Urinary bladder (tissue), 4 donors: ENCODE measurements around the gene PTDSS2. TPM values are rescaled to one million over a fixed set of nuclear protein-coding genes. Genes with fewer than 3 reads are reported as not detected.

Source experiments
- DNase-seq: peaks from one replicate; pipeline ENCODE4 v3.0.0-alpha.2; 2015; ENCODE audit errors: extremely low spot score
- H3K27ac ChIP-seq: one replicate; pipeline ENCODE4 v1.5.1; 2013; ENCODE audit warnings: low read depth, mild to moderate bottlenecking, moderate library complexity
- H3K36me3 ChIP-seq: one replicate; pipeline ENCODE4 v1.6.1; 2013; ENCODE audit warnings: mild to moderate bottlenecking, moderate library complexity; ENCODE audit not compliant: insufficient read depth
- H3K4me1 ChIP-seq: one replicate; pipeline ENCODE4 v1.6.1; 2013; ENCODE audit warnings: mild to moderate bottlenecking, moderate library complexity; ENCODE audit not compliant: insufficient read depth
- H3K4me3 ChIP-seq: one replicate; pipeline ENCODE4 v1.5.1; 2013; ENCODE audit warnings: low read depth, low read length
- WGBS: extraction: QIAGEN DNeasy Blood & Tissue Kit; methylation state at CpG from one replicate; pipeline ENCODE4 v1.1.7; 2013; 5-methylcytosine and 5-hydroxymethylcytosine counted together
- polyA plus RNA-seq: library from polyadenylated mRNA; stranded (reverse); fragments of 200-250 nt; gene quantifications from one replicate; pipeline ENCODE4 v1.2.3, GENCODE V29; 2013
- total RNA-seq: library from RNA; depleted of rRNA; stranded (reverse); fragments of >200 nt; gene quantifications from one replicate; pipeline ENCODE4 v1.2.3, GENCODE V29; 2014
- donor health status: healthy with polysubstance abuse.
- donor health status: healthy.

The PTDSS2 gene
- total and polyA plus RNA-seq, 2 donors, result 13.5 to 27.0 TPM

GRCh38 chr11:454801-455565 lies 4.9 kb downstream of the PTDSS2 start:
- Histone ChIP-seq H3K4me3 (no peak overlapping the region), H3K27ac (no peak overlapping the region), H3K36me3 (no peaks in the 10 kb centered on the region), H3K4me1 (no peaks in the 10 kb centered on the region)
- 65% methylated on average over 14 of the region's 14 CpGs for WGBS
- no peak for DNase-seq

GRCh38 chr11:455566-456147 lies 5.6 kb downstream of the PTDSS2 start:
- Histone ChIP-seq H3K36me3 (no peaks in the 10 kb centered on the region), H3K27ac (no peak overlapping the region), H3K4me1 (no peaks in the 10 kb centered on the region), H3K4me3 (no peak overlapping the region)
- 83% methylated on average over 23 of the region's 23 CpGs for WGBS
- no peak for DNase-seq

GRCh38 chr11:456533-456932 lies 6.5 kb downstream of the PTDSS2 start:
- H3K4me1 ChIP-seq, result no peaks in the 10 kb centered on the region
- DNase-seq, result no peak
- no peak overlapping the region for H3K4me3 ChIP-seq
- 71% methylated on average over 7 of the region's 7 CpGs for WGBS
- H3K27ac ChIP-seq, result no peak overlapping the region
- no peaks in the 10 kb centered on the region for H3K36me3 ChIP-seq

GRCh38 chr11:457111-457760 lies 7.2 kb downstream of the PTDSS2 start:
- no peak for DNase-seq
- no peaks in the 10 kb centered on the region for H3K4me1 ChIP-seq
- H3K36me3 ChIP-seq, result no peaks in the 10 kb centered on the region
- WGBS, result 78% methylated on average over 23 of the region's 23 CpGs
- no peak overlapping the region for H3K4me3 ChIP-seq
- H3K27ac ChIP-seq, result no peak overlapping the region

- no peaks in the 10 kb centered on the region for H3K36me3 ChIP-seq
- no peak for DNase-seq
- H3K4me1 ChIP-seq, result no peaks in the 10 kb centered on the region
- no peak overlapping the region for H3K27ac ChIP-seq
- H3K4me3 ChIP-seq, result no peak overlapping the region
- WGBS, result 93% methylated on average over 24 of the region's 24 CpGs
These were observed 9.6 kb downstream of the PTDSS2 start for GRCh38 chr11:459511-460220.

- H3K4me1 ChIP-seq, result no peaks in the 10 kb centered on the region
- no peak overlapping the region for H3K4me3 ChIP-seq
- DNase-seq, result no peak
- WGBS, result 88% methylated on average over 41 of the region's 41 CpGs
- no peak overlapping the region for H3K27ac ChIP-seq
- H3K36me3 ChIP-seq, result no peaks in the 10 kb centered on the region
These were observed 10.5 kb downstream of the PTDSS2 start for GRCh38 chr11:460331-461199.

- DNase-seq, result no peak
- Histone ChIP-seq H3K36me3 (no peaks in the 10 kb centered on the region), H3K27ac (no peak overlapping the region), H3K4me1 (no peaks in the 10 kb centered on the region), H3K4me3 (no peak overlapping the region)
- 91% methylated on average over 9 of the region's 9 CpGs for WGBS
These were observed 11.5 kb downstream of the PTDSS2 start for GRCh38 chr11:461626-462025.

- WGBS, result 95% methylated on average over 16 of the region's 16 CpGs
- Histone ChIP-seq H3K4me1 (no peaks in the 10 kb centered on the region), H3K4me3 (no peak overlapping the region), H3K27ac (no peak overlapping the region), H3K36me3 (no peaks in the 10 kb centered on the region)
- no peak for DNase-seq
These were observed 12.2 kb downstream of the PTDSS2 start for GRCh38 chr11:462107-462890.

- 92% methylated on average over 24 of the region's 24 CpGs for WGBS
- Histone ChIP-seq H3K4me3 (no peak overlapping the region), H3K27ac (no peak overlapping the region), H3K4me1 (no peaks in the 10 kb centered on the region), H3K36me3 (no peaks in the 10 kb centered on the region)
- no peak for DNase-seq
These were observed 14.2 kb downstream of the PTDSS2 start for GRCh38 chr11:464316-464715.

- 83% methylated on average over 9 of the region's 9 CpGs for WGBS
- Histone ChIP-seq H3K36me3 (no peaks in the 10 kb centered on the region), H3K4me1 (no peaks in the 10 kb centered on the region), H3K27ac (no peak overlapping the region), H3K4me3 (no peak overlapping the region)
- no peak for DNase-seq
These were observed 15.9 kb downstream of the PTDSS2 start for GRCh38 chr11:465896-466530.

- DNase-seq, result no peak
- no peaks in the 10 kb centered on the region for H3K4me1 ChIP-seq
- H3K27ac ChIP-seq, result no peak overlapping the region
- no peaks in the 10 kb centered on the region for H3K36me3 ChIP-seq
- 67% methylated on average over 12 of the region's 12 CpGs for WGBS
- H3K4me3 ChIP-seq, result no peak overlapping the region
These were observed 18.0 kb downstream of the PTDSS2 start for GRCh38 chr11:468036-468435.

GRCh38 chr11:468493-468892 lies 18.4 kb downstream of the PTDSS2 start:
- H3K4me3 ChIP-seq, result no peak overlapping the region
- no peak overlapping the region for H3K27ac ChIP-seq
- H3K36me3 ChIP-seq, result no peaks in the 10 kb centered on the region
- no peaks in the 10 kb centered on the region for H3K4me1 ChIP-seq
- WGBS, result 58% methylated on average over 6 of the region's 6 CpGs
- DNase-seq, result no peak
